HG03060 (cell line): ENCODE data around the gene RASA3.

Experiments
- ATAC-seq: cut with Tn5 transposase; IDR thresholded peaks from one replicate; pipeline ENCODE4 v1.9.1; 2021; ENCODE audit warnings: low read depth, moderate number of reproducible peaks; ENCODE audit not compliant: unreplicated experiment

RASA3 gene

DNA sequence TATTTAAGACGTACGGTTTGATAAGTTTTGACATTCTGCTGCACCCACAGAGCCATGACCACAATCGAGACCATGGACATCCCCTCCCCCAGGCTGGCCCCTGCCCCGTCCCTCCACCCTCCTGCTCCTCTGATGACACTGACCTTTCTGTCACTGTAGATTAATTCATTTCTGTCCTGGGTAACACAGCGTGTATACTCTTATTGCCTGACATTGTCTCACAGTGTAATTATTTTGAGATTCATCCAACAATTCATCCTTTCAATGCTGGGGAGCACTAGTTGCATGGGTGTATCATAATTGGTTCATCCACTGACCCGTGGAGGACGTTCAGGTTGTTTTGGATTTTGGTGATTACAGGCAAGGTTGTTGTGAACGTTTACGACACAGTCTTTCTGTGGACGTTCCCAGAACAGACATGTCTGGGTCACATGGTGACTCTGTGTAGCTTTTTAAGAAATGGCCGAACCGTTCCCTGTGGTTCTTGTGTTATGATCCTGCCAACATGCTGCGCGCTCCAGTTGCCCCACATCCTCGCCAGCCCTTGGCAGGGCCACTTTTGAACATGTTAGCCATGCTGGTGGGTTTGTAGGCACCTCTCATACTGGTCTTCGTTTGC, 200.5 kb downstream of the RASA3 start:
- no peak for ATAC-seq

- ATAC-seq: no peak
Observed at GRCh38 chr13:113930671-113931637, 201.5 kb downstream of the RASA3 start.

DNA sequence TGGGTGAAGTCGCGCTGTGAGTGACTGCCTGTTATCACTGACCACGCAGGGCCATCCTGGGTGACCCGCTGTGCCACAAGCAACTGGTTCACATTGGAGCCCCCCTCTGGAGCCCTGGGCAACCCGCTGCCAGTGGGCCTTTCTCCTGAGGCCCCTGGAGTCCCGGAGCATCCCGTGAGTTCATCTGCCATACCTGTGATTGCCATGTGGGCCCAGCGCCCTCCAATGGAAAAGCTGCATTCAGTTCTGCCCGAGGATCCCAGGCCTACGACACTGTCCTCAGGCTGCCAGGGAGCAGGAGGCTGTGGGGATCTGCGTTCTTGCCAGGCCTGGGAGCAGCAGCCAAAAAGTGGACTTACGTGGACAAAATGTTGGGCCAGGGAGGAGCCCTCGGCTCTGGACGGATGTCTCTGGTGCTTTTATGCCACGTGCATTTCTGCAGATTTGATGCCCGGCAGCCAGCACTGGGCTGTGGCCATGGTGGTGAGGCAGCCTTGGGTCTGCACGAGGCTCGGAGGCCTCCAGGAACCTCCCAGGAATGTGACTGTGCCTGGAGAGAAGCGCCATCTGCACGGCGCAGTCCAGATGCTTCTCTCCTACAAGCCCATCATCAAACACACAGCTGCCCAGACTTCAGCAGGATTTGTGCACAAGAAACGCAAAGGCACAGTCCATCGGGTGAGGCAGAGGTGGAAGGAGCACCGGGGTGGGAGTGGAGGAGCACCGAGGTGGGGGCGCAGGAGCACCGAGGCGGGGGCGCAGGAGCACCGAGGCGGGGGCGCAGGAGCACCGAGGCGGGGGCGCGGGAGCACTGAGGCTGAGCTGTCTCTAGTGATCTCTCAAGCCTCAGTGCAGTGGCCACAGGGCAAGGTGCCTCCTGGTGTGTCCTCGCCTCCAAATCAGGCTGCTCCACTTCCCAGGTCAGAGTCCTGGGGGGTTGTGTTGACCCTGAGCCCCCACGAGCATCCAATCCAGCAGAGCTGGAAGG, 202.5 kb downstream of the RASA3 start:
- ATAC-seq: no peak

DNA sequence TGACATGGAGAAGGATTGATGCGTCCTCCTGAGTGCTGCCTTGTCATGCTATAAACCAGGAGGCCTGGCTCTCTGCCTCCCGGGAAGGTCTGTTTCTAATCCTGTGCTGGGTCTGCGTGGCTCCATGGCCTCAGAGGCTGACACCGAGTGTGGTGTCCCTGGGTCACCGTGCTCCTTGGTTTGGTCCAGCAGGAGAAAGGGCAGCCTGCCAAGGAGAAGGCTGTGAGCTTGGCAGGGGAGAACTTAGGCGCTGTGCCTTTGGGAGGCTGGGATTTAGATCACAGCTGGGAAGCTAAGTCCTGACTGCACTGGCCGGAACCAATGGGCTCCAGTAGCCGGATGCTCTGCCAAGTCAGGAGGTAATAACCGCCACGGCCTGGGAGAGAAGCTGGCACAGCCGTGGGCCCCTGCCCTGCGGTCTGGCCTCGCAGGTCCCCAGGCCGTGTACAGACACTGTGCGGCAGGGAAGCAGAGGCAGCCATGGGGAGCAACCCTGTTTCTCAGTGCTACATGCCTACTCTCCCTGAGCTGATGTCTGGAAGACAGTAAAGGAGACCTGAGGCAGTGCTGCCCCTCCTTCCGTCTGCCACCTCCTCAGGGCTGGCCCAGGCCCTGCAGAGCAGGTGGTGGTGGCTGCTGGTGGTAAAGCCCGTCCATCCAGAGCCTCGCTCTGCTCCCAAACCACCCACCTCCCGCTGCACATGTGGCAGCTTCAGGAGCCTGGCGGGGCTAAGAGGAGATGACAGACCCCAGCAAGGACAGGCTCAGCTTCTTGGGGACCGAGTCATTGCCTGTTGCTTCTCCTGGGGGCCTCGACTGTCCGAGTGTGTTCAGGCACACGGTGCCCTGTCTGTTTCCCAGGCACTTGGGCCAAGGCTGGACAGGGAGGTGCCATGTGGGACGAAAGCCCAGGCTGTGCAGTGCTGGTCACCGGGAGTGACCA, 203.5 kb downstream of the RASA3 start:
- no peak for ATAC-seq
